GM23248 (cell line): ENCODE results near the gene TGM3. TPM values are rescaled to one million over a fixed set of nuclear protein-coding genes. Genes with fewer than 3 reads are reported as not detected.

Experiments used
- DNase-seq: peaks from one replicate; pipeline ENCODE4 v3.0.0-alpha.2; 2015
- H2AFZ ChIP-seq: fragments of 200-600 bp; sonication (generic); 2 replicates; pipeline ENCODE4 v1.6.1; 2016; ENCODE audit warnings: antibody characterized with exemption
- H3F3A ChIP-seq: fragments of 200-600 bp; sonication (generic); 2 replicates; pipeline ENCODE4 v1.6.1; 2016; ENCODE audit warnings: mild to moderate bottlenecking, antibody characterized with exemption, mixed run types; ENCODE audit not compliant: insufficient read depth
- H3K27ac ChIP-seq: fragments of 200-600 bp; sonication (generic); 2 replicates; pipeline ENCODE4 v1.5.1; 2016; ENCODE audit warnings: mild to moderate bottlenecking
- H3K27me3 ChIP-seq: fragments of 200-600 bp; sonication (generic); replicated peaks from 2 replicates; pipeline ENCODE4 v1.6.1; 2016; ENCODE audit warnings: mild to moderate bottlenecking; ENCODE audit not compliant: insufficient read depth
- H3K36me3 ChIP-seq: fragments of 200-600 bp; sonication (generic); 2 replicates; pipeline ENCODE4 v1.6.1; 2016; ENCODE audit warnings: low read depth, mild to moderate bottlenecking
- H3K4me1 ChIP-seq: fragments of 200-600 bp; sonication (generic); 2 replicates; pipeline ENCODE4 v1.6.1; 2016; ENCODE audit warnings: mild to moderate bottlenecking; ENCODE audit not compliant: insufficient read depth
- H3K4me2 ChIP-seq: fragments of 200-600 bp; sonication (generic); one replicate; pipeline ENCODE4 v1.6.1; 2016; ENCODE audit warnings: mild to moderate bottlenecking; ENCODE audit not compliant: unreplicated experiment
- H3K4me3 ChIP-seq: fragments of 200-600 bp; sonication (generic); 2 replicates; pipeline ENCODE4 v1.5.1; 2016; ENCODE audit warnings: mild to moderate bottlenecking
- H3K79me2 ChIP-seq: fragments of 200-600 bp; sonication (generic); 2 replicates; pipeline ENCODE4 v1.6.1; 2016; ENCODE audit warnings: mild to moderate bottlenecking; ENCODE audit not compliant: insufficient read depth
- H3K9ac ChIP-seq: fragments of 200-600 bp; sonication (generic); 2 replicates; pipeline ENCODE4 v1.6.1; 2016; ENCODE audit warnings: mild to moderate bottlenecking
- H3K9me2 ChIP-seq: fragments of 200-600 bp; sonication (generic); 2 replicates; pipeline ENCODE4 v1.6.1; 2016; ENCODE audit warnings: mixed run types, mild to moderate bottlenecking, moderate library complexity; ENCODE audit not compliant: insufficient read depth
- H3K9me3 ChIP-seq: fragments of 200-600 bp; sonication (generic); one replicate; pipeline ENCODE4 v1.6.1; 2017; ENCODE audit warnings: low read depth
- H4K20me1 ChIP-seq: fragments of 200-600 bp; sonication (generic); 2 replicates; pipeline ENCODE4 v1.6.0; 2016; ENCODE audit not compliant: insufficient read depth
- EZH2 ChIP-seq: fragments of 200-600 bp; sonication (generic); IDR thresholded peaks from 2 replicates; pipeline ENCODE4 v1.6.1; 2018; ENCODE audit warnings: antibody characterized with exemption, mild to moderate bottlenecking; ENCODE audit not compliant: insufficient read depth, poor library complexity, severe bottlenecking
- EZH2phosphoT487 ChIP-seq: fragments of 200-600 bp; sonication (generic); IDR thresholded peaks from 2 replicates; pipeline ENCODE4 v1.6.1; 2018; ENCODE audit warnings: antibody characterized with exemption, moderate library complexity, mild to moderate bottlenecking, low read depth; ENCODE audit not compliant: insufficient read depth
- WGBS, 2 experiments: methylation state at CpG; one replicate each; pipeline ENCODE4 v1.1.6; 2015 to 2017; ENCODE audit warnings: low lambda C conversion rate in 2 of 2, low coverage in 1 of 2; ENCODE audit errors: missing lambda C conversion rate in 2 of 2; 5-methylcytosine and 5-hydroxymethylcytosine counted together
- in situ Hi-C: fragments of 300-500 bp; cut with MboI; formaldehyde crosslinking; loops from 2 replicates; pipeline ENCODE4 v1.15.0; 2020
- polyA plus RNA-seq: library from polyadenylated mRNA; unstranded; fragments of >200 nt; fragmentation: Nextera tagmentation; extraction: Ambion mirVana; gene quantifications from 2 replicates; pipeline ENCODE4 v1.2.1, GENCODE V29; 2016
- total RNA-seq: library from RNA; depleted of rRNA; stranded (reverse); fragments of >200 nt; shearing (Covaris generic); gene quantifications from 2 replicates; pipeline ENCODE4 v1.2.3, GENCODE V29; 2014

TGM3 gene
- total and polyA plus RNA-seq, 2 experiments from 2014 or later, result 0.11 to 0.25 TPM

- H3K36me3 ChIP-seq, result no peaks in the 10 kb centered on the region
- 56 to 59% methylated on average over 9 of the region's 9 CpGs for WGBS, 2 experiments
Observed at GRCh38 chr20:2374346-2375125, 78.7 kb downstream of the TGM3 start.

GRCh38 chr20:2378893-2379292 is 83.1 kb downstream of the TGM3 start:
- Histone ChIP-seq H3F3A (no peaks in the 10 kb centered on the region), H4K20me1 (no peaks in the 10 kb centered on the region), H3K36me3 (no peaks in the 10 kb centered on the region), H3K9me2 (no peaks in the 10 kb centered on the region), H3K27ac (no peak overlapping the region), H3K4me1 (peaks cover 8% of the 10 kb centered on the region), H3K4me3 (no peak overlapping the region), H3K9me3 (no peaks in the 10 kb centered on the region), H2AFZ (no peak overlapping the region), H3K27me3 (no peaks in the 10 kb centered on the region), H3K79me2 (no peaks in the 10 kb centered on the region), H3K4me2 (no peak overlapping the region), H3K9ac (no peak overlapping the region)
- TF ChIP-seq EZH2, result no peak
- no peak for TF ChIP-seq EZH2phosphoT487
- DNase-seq, result no peak
- WGBS, 2 experiments, result 73 to 80% methylated on average over 7 of the region's 7 CpGs
- in situ Hi-C loops, result no loop called here

More at GRCh38 chr20:2374346-2375125, 78.7 kb downstream of the TGM3 start:
- Histone ChIP-seq H3K4me3 (no peak overlapping the region), H3K9me2 (no peaks in the 10 kb centered on the region), H3K4me1 (no peaks in the 10 kb centered on the region), H3F3A (no peaks in the 10 kb centered on the region), H4K20me1 (no peaks in the 10 kb centered on the region), H3K27me3 (0 out of 2 replicates have a peak, but pooled peaks cover 5% of the 10 kb centered on the region), H3K4me2 (no peak overlapping the region), H3K9me3 (no peaks in the 10 kb centered on the region), H3K9ac (no peak overlapping the region), H3K27ac (no peak overlapping the region), H2AFZ (no peak overlapping the region), H3K79me2 (no peaks in the 10 kb centered on the region)
- no peak for DNase-seq
- in situ Hi-C loops, result no loop called here
- TF ChIP-seq EZH2 (no peak), EZH2phosphoT487 (no peak)

GRCh38 chr20:2379511-2380229 is 83.9 kb downstream of the TGM3 start:
- no peaks in the 10 kb centered on the region for H4K20me1 ChIP-seq
- H3K9ac ChIP-seq, result no peak overlapping the region
- TF ChIP-seq EZH2phosphoT487 (no peak), EZH2 (no peak)
- peaks cover 7% of the 10 kb centered on the region; the same call in 1 of the 2 replicates for H3F3A ChIP-seq
- 34 to 45% methylated on average over 7 to 9 of the region's 9 CpGs for WGBS, 2 experiments
- H3K27ac ChIP-seq, result no peak overlapping the region
- no peaks in the 10 kb centered on the region for H3K36me3 ChIP-seq
- no peak overlapping the region for H2AFZ ChIP-seq
- no peak overlapping the region for H3K4me3 ChIP-seq
- H3K9me3 ChIP-seq, result no peaks in the 10 kb centered on the region
- H3K9me2 ChIP-seq, result no peaks in the 10 kb centered on the region
- no peaks in the 10 kb centered on the region for H3K79me2 ChIP-seq
- in situ Hi-C loops, result no loop called here
- peaks cover 14% of the 10 kb centered on the region for H3K4me1 ChIP-seq
- H3K27me3 ChIP-seq, result no peaks in the 10 kb centered on the region
- no peak for DNase-seq
- H3K4me2 ChIP-seq, result no peak overlapping the region

DNA sequence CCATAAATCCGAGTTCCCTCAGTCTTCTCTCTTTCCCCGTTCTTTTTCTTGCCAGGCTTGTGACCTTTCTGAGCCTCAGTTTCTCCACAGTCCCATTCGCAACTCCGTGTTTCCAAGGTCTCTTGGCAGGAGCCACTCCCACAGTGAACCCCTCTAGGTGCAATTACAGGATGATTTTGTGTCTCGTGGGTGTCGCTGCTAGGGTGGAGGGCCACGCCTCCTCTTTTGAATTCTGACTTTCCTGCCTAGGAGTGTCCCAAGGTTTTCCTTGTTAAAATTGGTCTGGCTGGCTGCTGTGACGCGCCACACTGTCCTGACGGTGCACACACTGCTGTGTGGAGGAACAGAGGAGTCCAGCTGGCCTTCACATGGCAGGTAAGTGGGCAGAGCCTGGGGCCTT is 84.8 kb downstream of the TGM3 start, which contains the start of gene TGM6:
TSS of gene TGM6 (plus strand) at position 301 of the 400 bp plus-strand sequence. CDS start at position 369, 68 bp downstream.
- Histone ChIP-seq H3K4me2 (no peak within 1 kb of the TSS), H3K9me3 (no peaks in the 10 kb centered on the region), H3K4me1 (peaks cover 24% of the 10 kb centered on the region), H3K27ac (no peak within 1 kb of the TSS), H2AFZ (no peak within 1 kb of the TSS), H3K9ac (no peak within 1 kb of the TSS), H3K36me3 (no peaks in the 10 kb centered on the region), H4K20me1 (no peaks in the 10 kb centered on the region), H3F3A (peaks cover 16% of the 10 kb centered on the region), H3K4me3 (no peak within 1 kb of the TSS), H3K9me2 (no peaks in the 10 kb centered on the region), H3K79me2 (no peaks in the 10 kb centered on the region), H3K27me3 (no peaks in the 10 kb centered on the region)
- DNase-seq, result no peak
- in situ Hi-C loops, result no loop called here
- TF ChIP-seq EZH2phosphoT487 (no peak), EZH2 (no peak)
- 75 to 76% methylated on average over 10 of the region's 10 CpGs for WGBS, 2 experiments
